ENCODE results near the gene OR10G3.

DNA sequence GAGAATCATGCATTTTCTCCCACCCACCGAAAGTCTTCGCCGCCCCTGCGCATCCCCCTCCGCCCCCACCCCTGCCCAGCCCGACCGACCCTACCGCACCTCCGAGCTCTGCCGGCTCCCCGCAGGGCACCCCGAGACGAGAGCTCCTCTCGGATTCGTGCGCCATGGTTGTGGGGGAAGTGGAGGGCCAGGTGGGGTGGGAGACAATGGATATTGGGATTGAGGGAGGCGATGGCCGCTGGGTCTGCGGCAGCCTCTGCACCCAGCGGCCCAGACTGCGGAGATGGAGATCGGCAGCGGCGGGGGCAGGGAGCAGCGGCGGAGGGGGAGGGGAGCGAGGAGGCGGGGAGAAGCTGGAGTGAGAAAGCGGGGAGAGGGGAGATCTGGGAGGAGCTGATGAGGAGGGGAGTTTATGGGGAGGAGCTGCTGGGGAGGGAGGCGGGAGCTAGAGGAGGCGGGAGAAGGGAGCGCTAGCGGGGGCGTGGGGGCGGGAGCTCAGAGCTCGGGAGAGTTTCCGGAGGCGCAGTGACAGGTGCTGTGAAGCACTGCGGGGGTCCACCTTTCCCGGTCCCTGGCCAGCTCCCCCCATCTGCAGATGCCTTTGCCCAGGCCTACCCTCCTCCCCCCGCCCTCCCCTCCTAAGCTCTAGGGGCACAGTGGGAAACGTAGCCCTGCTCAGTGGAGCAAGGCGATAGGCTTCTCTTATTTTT lies 53.8 kb downstream of the OR10G3 start, which contains the start of gene SALL2:
- TF ChIP-seq, protein P1, sequence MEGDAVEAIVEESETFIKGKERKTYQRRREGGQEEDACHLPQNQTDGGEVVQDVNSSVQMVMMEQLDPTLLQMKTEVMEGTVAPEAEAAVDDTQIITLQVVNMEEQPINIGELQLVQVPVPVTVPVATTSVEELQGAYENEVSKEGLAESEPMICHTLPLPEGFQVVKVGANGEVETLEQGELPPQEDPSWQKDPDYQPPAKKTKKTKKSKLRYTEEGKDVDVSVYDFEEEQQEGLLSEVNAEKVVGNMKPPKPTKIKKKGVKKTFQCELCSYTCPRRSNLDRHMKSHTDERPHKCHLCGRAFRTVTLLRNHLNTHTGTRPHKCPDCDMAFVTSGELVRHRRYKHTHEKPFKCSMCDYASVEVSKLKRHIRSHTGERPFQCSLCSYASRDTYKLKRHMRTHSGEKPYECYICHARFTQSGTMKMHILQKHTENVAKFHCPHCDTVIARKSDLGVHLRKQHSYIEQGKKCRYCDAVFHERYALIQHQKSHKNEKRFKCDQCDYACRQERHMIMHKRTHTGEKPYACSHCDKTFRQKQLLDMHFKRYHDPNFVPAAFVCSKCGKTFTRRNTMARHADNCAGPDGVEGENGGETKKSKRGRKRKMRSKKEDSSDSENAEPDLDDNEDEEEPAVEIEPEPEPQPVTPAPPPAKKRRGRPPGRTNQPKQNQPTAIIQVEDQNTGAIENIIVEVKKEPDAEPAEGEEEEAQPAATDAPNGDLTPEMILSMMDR (IDR thresholded peaks at IDR 0.05; ENCODE audit: insufficient read depth, low read depth, low read length): no peak
- no peak for TF ChIP-seq EZH2 (IDR thresholded peaks at IDR 0.05; ENCODE audit: insufficient read depth, low read length)

Measured in astrocyte (in vitro differentiated cells and primary cell).